Endothelial cell of umbilical vein (primary cell): Measurements from ENCODE around the gene CCDC136. TPM values are rescaled to one million over a fixed set of nuclear protein-coding genes. Genes with fewer than 3 reads are reported as not detected.

ENCODE experiments used
- BruUV-seq: library from RNA; stranded (reverse); fragments of 400-500 nt; replicated peaks from 2 replicates; lab custom pipeline; 2021; lab: Mats Ljungman, UMichigan
- CTCF ChIA-PET: fragments of 300-600, 350-600 bp; sonication (Branson Sonifier 250); formaldehyde crosslinking; loops from one replicate; lab custom pipeline; 2021; ENCODE audit warnings: antibody characterized with exemption, inconsistent platforms; lab: Charles Lee
- POLR2A ChIA-PET: fragments of 300-600, 350-600 bp; sonication (Branson Sonifier 250); formaldehyde crosslinking; loops from one replicate; lab custom pipeline; 2021; ENCODE audit warnings: antibody characterized with exemption, inconsistent platforms; lab: Charles Lee
- DNase-seq: peaks from one replicate; pipeline ENCODE4 v3.0.0-alpha.2; 2011; ENCODE audit warnings: low read depth, low spot score
- FAIRE-seq: peaks from 2 replicates; lab custom pipeline; 2011; peaks lifted over from hg19 to GRCh38; lab: Jason Lieb, UNC
- H2AFZ ChIP-seq: 2 replicates; pipeline ENCODE4 v1.6.0; 2012; ENCODE audit warnings: low read depth, low read length, control low read depth, inconsistent platforms
- H3K27ac ChIP-seq: 2 replicates; pipeline ENCODE4 v1.5.1; 2011; ENCODE audit warnings: low read depth, mild to moderate bottlenecking, control low read depth, low read length, moderate library complexity; ENCODE audit not compliant: insufficient read depth
- H3K27me3 ChIP-seq, 2 experiments: 2 replicates each; pipeline versions ENCODE4 v1.6.0 to v1.6.1; 2011; ENCODE audit warnings: low read length in 2 of 2, mixed read lengths in 1 of 2; ENCODE audit not compliant: control insufficient read depth in 2 of 2, insufficient read depth in 2 of 2
- H3K36me3 ChIP-seq, 2 experiments: 2 replicates in 1 of 2; 3 replicates in 1 of 2; pipeline ENCODE4 v1.5.1; 2011; ENCODE audit warnings: low read length in 2 of 2, mild to moderate bottlenecking in 1 of 2, moderate library complexity in 1 of 2; ENCODE audit not compliant: control insufficient read depth in 2 of 2, insufficient read depth in 2 of 2; ENCODE audit errors: extremely low read depth in 1 of 2
- H3K4me1 ChIP-seq: 3 replicates; pipeline ENCODE4 v1.5.1; 2011; ENCODE audit warnings: mild to moderate bottlenecking, low read length; ENCODE audit not compliant: control insufficient read depth, insufficient read depth; ENCODE audit errors: extremely low read depth
- H3K4me2 ChIP-seq: 2 replicates; pipeline ENCODE4 v1.6.1; 2011; ENCODE audit warnings: low read length, control low read depth, mixed read lengths; ENCODE audit not compliant: insufficient read depth
- H3K4me3 ChIP-seq, 3 experiments: fragments of 200-600 bp in 1 of 3; sonication (generic), shearing (Covaris generic) in 1 of 3; replicated peaks in 1 of 3; 2 replicates each; pipeline ENCODE4 v1.5.1; 2011 to 2016; ENCODE audit warnings: control low read depth in 3 of 3, low read length in 3 of 3, mild to moderate bottlenecking in 2 of 3, inconsistent platforms in 1 of 3, low read depth in 1 of 3, moderate library complexity in 1 of 3; ENCODE audit not compliant: insufficient read depth in 1 of 3
- H3K79me2 ChIP-seq: 2 replicates; pipeline ENCODE4 v1.6.0; 2012; ENCODE audit warnings: low read length, inconsistent platforms; ENCODE audit not compliant: control insufficient read depth, insufficient read depth
- H3K9ac ChIP-seq: replicated peaks from 2 replicates; pipeline ENCODE3; 2011; ENCODE audit warnings: low read length, control low read depth; ENCODE audit not compliant: insufficient read depth; ENCODE audit errors: extremely low read depth
- H3K9me1 ChIP-seq: replicated peaks from 3 replicates; pipeline ENCODE4 v1.6.0; 2011; ENCODE audit warnings: mild to moderate bottlenecking, low read length; ENCODE audit not compliant: control insufficient read depth, insufficient read depth; ENCODE audit errors: extremely low read depth
- H3K9me3 ChIP-seq: replicated peaks from 2 replicates; pipeline ENCODE4 v1.5.1; 2012; ENCODE audit warnings: low read length, inconsistent platforms; ENCODE audit not compliant: control insufficient read depth, insufficient read depth
- H4K20me1 ChIP-seq: replicated peaks from 2 replicates; pipeline ENCODE3; 2011; ENCODE audit warnings: mild to moderate bottlenecking, low read length; ENCODE audit not compliant: control insufficient read depth, insufficient read depth; ENCODE audit errors: extremely low read depth
- EZH2 ChIP-seq: IDR thresholded peaks from 2 replicates; pipeline ENCODE4 v1.6.1; 2012; ENCODE audit warnings: borderline replicate concordance, low read depth, mild to moderate bottlenecking, moderate library complexity, low read length, inconsistent platforms; ENCODE audit not compliant: severe bottlenecking
- FOS ChIP-seq: IDR thresholded peaks from 2 replicates; pipeline ENCODE4 v1.6.1; 2011; ENCODE audit warnings: mild to moderate bottlenecking, low read length, moderate library complexity, borderline replicate concordance; ENCODE audit not compliant: insufficient read depth
- GATA2 ChIP-seq: IDR thresholded peaks from 2 replicates; pipeline ENCODE4 v1.7.0; 2011; ENCODE audit warnings: low read depth, mild to moderate bottlenecking, moderate library complexity, mixed read lengths, low read length; ENCODE audit not compliant: insufficient read length, insufficient read depth
- JUN ChIP-seq: IDR thresholded peaks from 2 replicates; pipeline ENCODE4 v1.6.1; 2011; ENCODE audit warnings: borderline replicate concordance, low read depth; ENCODE audit not compliant: insufficient read length, insufficient read depth
- MYC ChIP-seq: IDR thresholded peaks from one replicate; pipeline ENCODE4 v1.6.1; 2011; ENCODE audit warnings: mild to moderate bottlenecking, low read depth, low read length
- POLR2A ChIP-seq: IDR thresholded peaks from 2 replicates; pipeline ENCODE4 v1.6.1; 2012; ENCODE audit warnings: low read depth, mild to moderate bottlenecking, control low read depth, low read length
- POLR2AphosphoS5 ChIP-seq: IDR thresholded peaks from 2 replicates; pipeline ENCODE4 v1.6.1; 2012; ENCODE audit warnings: low read depth, mild to moderate bottlenecking, control low read depth, low read length, moderate library complexity; ENCODE audit not compliant: insufficient read depth
- dilution Hi-C: fragments of 300-500 bp; cut with MboI; formaldehyde crosslinking; loops from one replicate; pipeline ENCODE4 v1.15.0; 2019; ENCODE audit warnings: low sequenced_read_pairs; ENCODE audit not compliant: extremely low pct_ligation_motif_present
- intact Hi-C: fragments of 100-400 bp; cut with micrococcal nuclease; formaldehyde crosslinking; loops from one replicate; pipeline ENCODE4 v1.10.0; 2022
- polyA plus RNA-seq, 4 experiments: library from polyadenylated mRNA; depleted of rRNA in 3 of 4; stranded (reverse) in 3 of 4; unstranded in 1 of 4; fragments of >200 nt; gene quantifications; 2 replicates each; pipeline versions ENCODE4 v1.2.1 to v1.2.3, GENCODE V29; 2011 to 2012; ENCODE audit warnings: missing spikeins in 1 of 4
- total RNA-seq: library from RNA; stranded (reverse); gene quantifications from 2 replicates; pipeline ENCODE4 v1.2.3, GENCODE V29; 2021
- TF ChIP-seq, protein P1 (sequence below): IDR thresholded peaks from 2 replicates; pipeline ENCODE4 v1.6.1; 2011; ENCODE audit not compliant: insufficient read depth, insufficient read length
- TF ChIP-seq, protein P2 (sequence below), 2 donors: IDR thresholded peaks; 1 replicate in 1 of 2; 2 replicates in 1 of 2; pipeline ENCODE4 v1.5.1; 2011; ENCODE audit warnings: low read length in 2 of 2, mild to moderate bottlenecking in 2 of 2, moderate library complexity in 2 of 2, control low read depth in 1 of 2, inconsistent platforms in 1 of 2, low read depth in 1 of 2; ENCODE audit not compliant: insufficient read depth in 1 of 2; ENCODE audit errors: extremely low read depth in 1 of 2

CCDC136 gene
- total and polyA plus RNA-seq, 2 donors (not counting 3 experiments of a cell fraction or from before 2014, with no cell fraction given), result 1.8 to 3.3 TPM

DNA sequence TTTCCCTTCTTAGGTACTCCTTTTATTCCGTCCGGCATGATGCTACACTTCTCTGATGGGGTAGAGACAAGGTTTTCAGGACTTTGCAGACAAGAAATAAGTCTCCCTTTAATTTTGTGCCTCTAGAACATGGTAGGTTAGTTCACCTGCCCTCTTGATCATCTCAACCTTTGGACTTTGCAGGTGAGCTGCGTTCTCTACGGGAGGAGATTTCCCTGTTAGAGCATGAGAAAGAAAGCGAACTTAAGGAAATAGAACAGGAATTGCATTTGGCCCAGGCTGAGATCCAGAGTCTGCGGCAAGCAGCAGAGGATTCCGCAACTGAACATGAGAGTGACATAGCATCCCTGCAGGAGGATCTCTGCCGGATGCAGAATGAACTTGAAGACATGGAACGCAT lies 9.2 kb downstream of the CCDC136 start:
- H3K4me1 ChIP-seq, result no peaks in the 10 kb centered on the region
- BruUV-seq, result no TSS peak
- intact Hi-C loops, result no loop called here

More for the DNA sequence above, 9.2 kb downstream of the CCDC136 start:
- dilution Hi-C loops, result no loop called here
- ChIA-PET CTCF (no interaction called here), POLR2A (no interaction called here)
- H3K4me3 ChIP-seq, result no peak overlapping the region
- H3K27me3 ChIP-seq, result no peaks in the 10 kb centered on the region
- DNase-seq (no peak), FAIRE-seq (no peak)
- H3K9me1 ChIP-seq, result no peaks in the 10 kb centered on the region
- no peak overlapping the region for H3K9ac ChIP-seq
- TF ChIP-seq EZH2, result no peak
- TF ChIP-seq, protein P1, sequence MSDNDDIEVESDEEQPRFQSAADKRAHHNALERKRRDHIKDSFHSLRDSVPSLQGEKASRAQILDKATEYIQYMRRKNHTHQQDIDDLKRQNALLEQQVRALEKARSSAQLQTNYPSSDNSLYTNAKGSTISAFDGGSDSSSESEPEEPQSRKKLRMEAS, result no peak
- no peak for TF ChIP-seq GATA2
- TF ChIP-seq JUN, result no peak
- TF ChIP-seq MYC, result no peak
- no peak for TF ChIP-seq FOS
- TF ChIP-seq, protein P2, sequence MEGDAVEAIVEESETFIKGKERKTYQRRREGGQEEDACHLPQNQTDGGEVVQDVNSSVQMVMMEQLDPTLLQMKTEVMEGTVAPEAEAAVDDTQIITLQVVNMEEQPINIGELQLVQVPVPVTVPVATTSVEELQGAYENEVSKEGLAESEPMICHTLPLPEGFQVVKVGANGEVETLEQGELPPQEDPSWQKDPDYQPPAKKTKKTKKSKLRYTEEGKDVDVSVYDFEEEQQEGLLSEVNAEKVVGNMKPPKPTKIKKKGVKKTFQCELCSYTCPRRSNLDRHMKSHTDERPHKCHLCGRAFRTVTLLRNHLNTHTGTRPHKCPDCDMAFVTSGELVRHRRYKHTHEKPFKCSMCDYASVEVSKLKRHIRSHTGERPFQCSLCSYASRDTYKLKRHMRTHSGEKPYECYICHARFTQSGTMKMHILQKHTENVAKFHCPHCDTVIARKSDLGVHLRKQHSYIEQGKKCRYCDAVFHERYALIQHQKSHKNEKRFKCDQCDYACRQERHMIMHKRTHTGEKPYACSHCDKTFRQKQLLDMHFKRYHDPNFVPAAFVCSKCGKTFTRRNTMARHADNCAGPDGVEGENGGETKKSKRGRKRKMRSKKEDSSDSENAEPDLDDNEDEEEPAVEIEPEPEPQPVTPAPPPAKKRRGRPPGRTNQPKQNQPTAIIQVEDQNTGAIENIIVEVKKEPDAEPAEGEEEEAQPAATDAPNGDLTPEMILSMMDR (IDR thresholded peaks at IDR 0.05; ENCODE audit: extremely low read depth in 1 of 2, insufficient read depth in 1 of 2, low read depth in 1 of 2, low read length in 2 of 2), result no peak
- no peak for TF ChIP-seq POLR2AphosphoS5
- no peak for TF ChIP-seq POLR2A
- H2AFZ ChIP-seq, result no peak overlapping the region
- no peak overlapping the region for H3K27ac ChIP-seq
- no peaks in the 10 kb centered on the region for H3K79me2 ChIP-seq
- H3K36me3 ChIP-seq, result no peaks in the 10 kb centered on the region
- H4K20me1 ChIP-seq, result no peaks in the 10 kb centered on the region
- H3K4me2 ChIP-seq, result no peak overlapping the region
- no peaks in the 10 kb centered on the region for H3K9me3 ChIP-seq
